CD4-positive, alpha-beta T cell (primary cell): Measurements from ENCODE around the gene PLIN4. TPM values are rescaled to one million over a fixed set of nuclear protein-coding genes. Genes with fewer than 3 reads are reported as not detected.

ENCODE experiments used
- ATAC-seq: fragments of 200-7000 bp; cut with Tn5 transposase; one replicate; pipeline ENCODE4 v1.10.0; 2022; ENCODE audit warnings: mild to moderate bottlenecking; ENCODE audit not compliant: poor library complexity
- CTCF ChIA-PET: fragments of 350-600 bp; sonication (Branson Sonifier 250); formaldehyde crosslinking; loops from one replicate; lab custom pipeline; 2021; ENCODE audit warnings: antibody characterized with exemption, inconsistent platforms; lab: Charles Lee
- POLR2A ChIA-PET: fragments of 350-600 bp; sonication (Branson Sonifier 250); formaldehyde crosslinking; loops from one replicate; lab custom pipeline; 2021; ENCODE audit warnings: antibody characterized with exemption, inconsistent platforms; lab: Charles Lee
- DNase-seq, 14 experiments: peaks; one replicate each; pipeline ENCODE4 v3.0.0-alpha.2; 2013 to 2020; ENCODE audit warnings: mixed read lengths in 2 of 14
- H3K27ac ChIP-seq, 2 donors: one replicate each; pipeline versions ENCODE4 v1.5.1 to v1.7.0; 2013; ENCODE audit warnings: low read length in 2 of 2, low read depth in 1 of 2, mild to moderate bottlenecking in 1 of 2
- H3K27me3 ChIP-seq, 2 experiments: 1 replicate in 1 of 2; 2 replicates in 1 of 2; pipeline versions ENCODE4 v1.6.1 to v1.7.0; 2013; ENCODE audit warnings: low read length in 2 of 2, control low read depth in 1 of 2, mild to moderate bottlenecking in 1 of 2, moderate library complexity in 1 of 2; ENCODE audit not compliant: insufficient read depth in 2 of 2, control insufficient read depth in 1 of 2
- H3K36me3 ChIP-seq: one replicate; pipeline ENCODE4 v1.6.1; 2013; ENCODE audit warnings: low read length, control low read depth; ENCODE audit not compliant: insufficient read depth
- H3K4me1 ChIP-seq: one replicate; pipeline ENCODE4 v1.6.1; 2013; ENCODE audit warnings: low read length, control low read depth; ENCODE audit not compliant: insufficient read depth
- H3K4me3 ChIP-seq: one replicate; pipeline ENCODE4 v1.5.1; 2013; ENCODE audit warnings: mild to moderate bottlenecking, low read length, moderate library complexity
- H3K9me3 ChIP-seq, 2 experiments: 1 replicate in 1 of 2; 2 replicates in 1 of 2; pipeline versions ENCODE4 v1.6.1 to v1.7.0; 2013; ENCODE audit warnings: low read length in 2 of 2, mild to moderate bottlenecking in 2 of 2, control low read depth in 1 of 2, moderate library complexity in 1 of 2; ENCODE audit not compliant: control insufficient read depth in 1 of 2, insufficient read depth in 1 of 2
- H3K27ac Mint-ChIP-seq: one replicate; pipeline ENCODE4 v1.8.0; 2020; ENCODE audit warnings: mixed read lengths
- H3K27me3 Mint-ChIP-seq: one replicate; pipeline ENCODE4 v1.8.0; 2021; ENCODE audit warnings: mixed read lengths
- H3K36me3 Mint-ChIP-seq: one replicate; pipeline ENCODE4 v1.8.0; 2021; ENCODE audit warnings: low read depth, mixed read lengths
- H3K4me1 Mint-ChIP-seq: one replicate; pipeline ENCODE4 v1.8.0; 2021; ENCODE audit warnings: low read depth, mixed read lengths
- H3K4me3 Mint-ChIP-seq: one replicate; pipeline ENCODE4 v1.8.0; 2020; ENCODE audit warnings: mild to moderate bottlenecking, mixed read lengths
- H3K9me3 Mint-ChIP-seq: one replicate; pipeline ENCODE4 v1.8.0; 2020; ENCODE audit warnings: mixed read lengths
- intact Hi-C, 2 experiments: fragments of 100-400 bp; cut with DNase I in 1 of 2; cut with micrococcal nuclease in 1 of 2; formaldehyde crosslinking; loops; one replicate each; pipeline versions ENCODE4 v1.15.1 to v1.9.0; 2023 to 2025; cut with DNase I, micrococcal nuclease
- total RNA-seq, 174 experiments: library from RNA in 2 of 174; stranded (reverse) in 2 of 174; gene quantifications; one replicate each; pipeline ENCODE4 v1.2.3 and lab custom pipeline; 2021 to 2026
- TF ChIP-seq, protein P1 (sequence below): fragments of 200-600 bp; IDR thresholded peaks from one replicate; pipeline ENCODE4 v1.8.0; 2022; ENCODE audit warnings: antibody characterized with exemption, mild to moderate bottlenecking

Gene PLIN4
- total RNA-seq, 2 experiments from 2014 or later, result not detected

DNA sequence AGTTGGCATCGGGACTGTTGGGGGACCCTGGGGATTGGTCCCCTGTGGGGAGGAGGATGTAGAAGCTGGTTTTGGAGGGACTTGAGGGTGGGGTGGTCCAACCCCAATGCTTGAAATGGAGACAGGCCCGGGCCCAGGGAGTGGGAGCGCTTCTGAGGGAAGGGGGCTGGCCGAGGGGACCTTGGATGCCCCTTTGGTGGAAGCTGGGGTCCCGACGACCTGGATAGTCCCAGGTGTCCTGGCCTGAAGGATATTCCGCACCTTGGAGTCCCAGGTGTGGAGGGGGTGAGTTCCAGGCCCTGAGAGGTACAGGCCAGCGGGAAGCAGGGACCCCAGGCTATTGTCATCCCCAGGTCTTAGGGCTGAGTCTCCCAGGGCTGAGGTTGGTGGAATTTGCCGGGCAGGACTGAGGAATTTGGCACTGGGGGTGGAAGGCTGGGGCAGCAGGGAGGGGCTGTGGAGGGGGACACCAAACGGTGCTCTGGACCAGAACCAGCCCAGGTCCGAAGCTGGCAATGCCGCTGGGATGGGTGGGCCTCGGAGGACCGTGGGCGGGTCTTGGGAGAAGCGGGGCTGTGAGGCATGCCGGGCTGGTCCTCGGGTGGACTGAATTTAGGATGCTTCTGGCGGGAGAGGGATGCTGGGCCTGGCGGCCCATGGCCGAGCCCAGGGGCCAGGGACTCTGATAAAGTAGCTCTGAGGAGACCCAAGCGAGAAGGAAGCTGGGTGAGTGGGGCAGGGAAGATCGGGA is 44.3 kb downstream of the PLIN4 start:
- Mint-ChIP-seq H3K27ac (peak overlapping the region; percentile 34), H3K36me3 (peaks cover 18% of the 10 kb centered on the region), H3K9me3 (no peaks in the 10 kb centered on the region), H3K27me3 (no peaks in the 10 kb centered on the region), H3K4me3 (peak overlapping the region; percentile 83), H3K4me1 (peaks cover 24% of the 10 kb centered on the region)
- intact Hi-C loops, result loop anchor here in 1 of 2 experiments (5.0 to 10.0 kb wide), 4 partner anchors 147 to 321 kb away; partner anchors contain the start of genes FEM1A, TNFAIP8L1 and YJU2
- ATAC-seq (no peak), DNase-seq (no peak)
- no peak overlapping the region for H3K4me3 ChIP-seq
- peaks cover 21% of the 10 kb centered on the region for H3K36me3 ChIP-seq
- H3K4me1 ChIP-seq, result peaks cover 35% of the 10 kb centered on the region
- no peaks in the 10 kb centered on the region for H3K27me3 ChIP-seq
- CTCF ChIA-PET, result no interaction called here
- POLR2A ChIA-PET, result no interaction called here
- no peaks in the 10 kb centered on the region for H3K9me3 ChIP-seq
- H3K27ac ChIP-seq, result no peak overlapping the region
- TF ChIP-seq, protein P1, sequence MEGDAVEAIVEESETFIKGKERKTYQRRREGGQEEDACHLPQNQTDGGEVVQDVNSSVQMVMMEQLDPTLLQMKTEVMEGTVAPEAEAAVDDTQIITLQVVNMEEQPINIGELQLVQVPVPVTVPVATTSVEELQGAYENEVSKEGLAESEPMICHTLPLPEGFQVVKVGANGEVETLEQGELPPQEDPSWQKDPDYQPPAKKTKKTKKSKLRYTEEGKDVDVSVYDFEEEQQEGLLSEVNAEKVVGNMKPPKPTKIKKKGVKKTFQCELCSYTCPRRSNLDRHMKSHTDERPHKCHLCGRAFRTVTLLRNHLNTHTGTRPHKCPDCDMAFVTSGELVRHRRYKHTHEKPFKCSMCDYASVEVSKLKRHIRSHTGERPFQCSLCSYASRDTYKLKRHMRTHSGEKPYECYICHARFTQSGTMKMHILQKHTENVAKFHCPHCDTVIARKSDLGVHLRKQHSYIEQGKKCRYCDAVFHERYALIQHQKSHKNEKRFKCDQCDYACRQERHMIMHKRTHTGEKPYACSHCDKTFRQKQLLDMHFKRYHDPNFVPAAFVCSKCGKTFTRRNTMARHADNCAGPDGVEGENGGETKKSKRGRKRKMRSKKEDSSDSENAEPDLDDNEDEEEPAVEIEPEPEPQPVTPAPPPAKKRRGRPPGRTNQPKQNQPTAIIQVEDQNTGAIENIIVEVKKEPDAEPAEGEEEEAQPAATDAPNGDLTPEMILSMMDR, result no peak

- H3K27ac Mint-ChIP-seq, result no peak overlapping the region
- peaks cover 24% of the 10 kb centered on the region for H3K4me1 Mint-ChIP-seq
- no peaks in the 10 kb centered on the region for H3K9me3 Mint-ChIP-seq
- Histone ChIP-seq H3K4me3 (peak overlapping the region; percentile 62), H3K27me3 (no peaks in the 10 kb centered on the region), H3K9me3 (no peaks in the 10 kb centered on the region), H3K27ac (no peak overlapping the region), H3K4me1 (peaks cover 35% of the 10 kb centered on the region), H3K36me3 (peaks cover 18% of the 10 kb centered on the region)
- no peaks in the 10 kb centered on the region for H3K27me3 Mint-ChIP-seq
- H3K4me3 Mint-ChIP-seq, result peak overlapping the region; percentile 83
- POLR2A ChIA-PET, result no interaction called here
- DNase-seq, result peak in 1 of 14 experiments; percentile 50
- intact Hi-C loops, result loop anchor here in 1 of 2 experiments (5.0 to 10.0 kb wide), 4 partner anchors 146 to 322 kb away; partner anchors contain the start of genes FEM1A, TNFAIP8L1 and YJU2
- CTCF ChIA-PET, result no interaction called here
- peaks cover 18% of the 10 kb centered on the region for H3K36me3 Mint-ChIP-seq
- no peak for ATAC-seq
- TF ChIP-seq, protein P1, result no peak
Measured at GRCh38 chr19:4473011-4473762, 45.1 kb downstream of the PLIN4 start.

DNA sequence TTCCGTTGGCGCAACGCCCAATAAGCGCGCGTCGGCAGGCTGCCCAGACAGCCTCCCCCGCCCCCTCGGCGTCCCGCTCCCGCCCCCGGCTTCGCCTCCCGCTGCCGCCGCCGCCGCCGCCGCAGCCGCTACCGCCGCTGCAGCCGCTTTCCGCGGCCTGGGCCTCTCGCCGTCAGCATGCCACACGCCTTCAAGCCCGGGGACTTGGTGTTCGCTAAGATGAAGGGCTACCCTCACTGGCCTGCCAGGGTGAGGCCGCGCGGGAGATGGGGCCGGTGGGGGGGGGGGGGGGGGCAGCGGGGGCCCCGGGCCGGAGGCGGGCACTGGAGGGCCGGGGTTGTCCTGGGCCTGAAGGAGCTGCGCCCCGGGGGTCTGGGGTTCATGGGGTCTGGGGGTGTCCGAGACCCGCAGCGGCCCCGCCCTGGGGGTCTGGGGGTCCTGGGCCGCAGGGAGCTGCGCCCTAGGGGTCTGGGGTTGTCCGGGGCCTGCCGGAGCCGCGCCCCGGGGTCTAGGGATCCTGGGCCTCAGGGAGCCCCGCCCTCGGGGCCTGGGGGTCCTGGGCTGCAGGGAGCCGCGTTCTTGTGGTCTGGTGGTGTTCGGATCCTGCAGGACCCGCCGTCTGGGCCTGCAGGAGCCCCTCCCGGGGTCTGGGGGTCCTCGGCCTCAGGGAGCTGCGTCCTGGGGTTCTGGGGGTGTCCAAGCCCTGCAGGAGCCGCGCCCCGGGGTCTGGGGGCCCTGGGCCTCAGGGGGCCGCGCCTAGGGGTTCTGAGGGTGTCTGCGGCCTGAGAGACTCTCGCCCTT is 45.9 kb downstream of the PLIN4 start, which contains the start of gene HDGFL2:
HDGFL2 (plus strand) TSS at position 124 of the 801 bp plus-strand sequence; CDS start at position 178, 54 bp downstream.
- H3K36me3 ChIP-seq, result peaks cover 16% of the 10 kb centered on the region

More for the DNA sequence above, 45.9 kb downstream of the PLIN4 start, which contains the start of gene HDGFL2:
- H3K36me3 Mint-ChIP-seq, result peaks cover 11% of the 10 kb centered on the region
- H3K27ac ChIP-seq, result peak within 1 kb of the TSS; percentile 71 to 72
- no peak within 1 kb of the TSS for H3K27ac Mint-ChIP-seq
- H3K9me3 ChIP-seq, result no peaks in the 10 kb centered on the region
- H3K27me3 ChIP-seq, result no peaks in the 10 kb centered on the region
- TF ChIP-seq, protein P1, result no peak
- H3K9me3 Mint-ChIP-seq, result no peaks in the 10 kb centered on the region
- POLR2A ChIA-PET, result interaction anchor here (0.7 to 1.9 kb wide), 12 partner anchors 14 to 1432 kb away, joined by 3 to 36 read pairs (median 8); partner anchors contain the start of genes CHAF1A, FEM1A, KDM4B and MPND
- H3K4me3 Mint-ChIP-seq, result peak within 1 kb of the TSS; percentile 83
- H3K4me3 ChIP-seq, result peak within 1 kb of the TSS; percentile 64
- H3K4me1 Mint-ChIP-seq, result peaks cover 24% of the 10 kb centered on the region
- CTCF ChIA-PET, result interaction anchor here (1.3 kb wide), 1 partner anchor 72 kb away, joined by 3 read pairs; the partner anchor contains the start of gene SH3GL1
- intact Hi-C loops, result loop anchor here in 1 of 2 experiments (1.0 to 10.0 kb wide), 6 partner anchors 15 to 322 kb away; partner anchors contain the start of genes CHAF1A, FEM1A, TNFAIP8L1 and UBXN6
- peaks cover 35% of the 10 kb centered on the region for H3K4me1 ChIP-seq
- DNase-seq, result peak in 4 of 14 experiments; percentile 65 to 96 (median 95)
- ATAC-seq, result no peak
- H3K27me3 Mint-ChIP-seq, result no peaks in the 10 kb centered on the region
